Caco-2 (cell line): ENCODE measurements around the gene HRG. TPM values are rescaled to one million over a fixed set of nuclear protein-coding genes. Genes with fewer than 3 reads are reported as not detected.

ENCODE experiments used
- BruUV-seq: library from RNA; stranded (reverse); fragments of 400-500 nt; replicated peaks from 2 replicates; lab custom pipeline; 2021; lab: Mats Ljungman, UMichigan
- CTCF ChIA-PET: fragments of 300-600 bp; sonication (Branson Sonifier 250); formaldehyde crosslinking; loops from one replicate; lab custom pipeline; 2022; ENCODE audit warnings: antibody characterized with exemption; lab: Charles Lee
- POLR2A ChIA-PET: fragments of 300-600 bp; sonication (Branson Sonifier 250); formaldehyde crosslinking; loops from one replicate; lab custom pipeline; 2022; ENCODE audit warnings: antibody characterized with exemption; lab: Charles Lee
- DNase-seq, 2 experiments: peaks; one replicate each; pipeline versions ENCODE4 v3.0.0 to v3.0.0-alpha.2; 2020 to 2022
- H3K27me3 ChIP-seq: replicated peaks from 2 replicates; pipeline ENCODE4 v1.6.0; 2011; ENCODE audit warnings: low read length; ENCODE audit not compliant: control insufficient read depth, insufficient read depth
- H3K36me3 ChIP-seq: 2 replicates; pipeline ENCODE4 v1.5.1; 2011; ENCODE audit warnings: low read length; ENCODE audit not compliant: control insufficient read depth, insufficient read depth
- H3K4me1 ChIP-seq: fragments of 250-450 bp; sonication (Bioruptor Pico); 2 replicates; pipeline ENCODE4 v1.5.1; 2020; ENCODE audit warnings: mild to moderate bottlenecking
- H3K4me3 ChIP-seq: 2 replicates; pipeline ENCODE4 v1.5.1; 2011; ENCODE audit warnings: low read depth, mild to moderate bottlenecking, control low read depth, low read length
- H3K9me3 ChIP-seq: fragments of 250-450 bp; sonication (Bioruptor Pico); 2 replicates; pipeline ENCODE4 v1.5.1; 2020; ENCODE audit warnings: mild to moderate bottlenecking, moderate library complexity
- H3K27ac Mint-ChIP-seq: one replicate; pipeline ENCODE4 v1.8.0; 2022; ENCODE audit warnings: mixed read lengths; ENCODE audit not compliant: unreplicated experiment
- H3K27me3 Mint-ChIP-seq: one replicate; pipeline ENCODE4 v1.8.0; 2022; ENCODE audit warnings: mixed read lengths; ENCODE audit not compliant: insufficient read depth, unreplicated experiment
- H3K36me3 Mint-ChIP-seq: one replicate; pipeline ENCODE4 v1.8.0; 2022; ENCODE audit warnings: mild to moderate bottlenecking, mixed read lengths; ENCODE audit not compliant: insufficient read depth, unreplicated experiment
- H3K4me1 Mint-ChIP-seq: one replicate; pipeline ENCODE4 v1.8.0; 2022; ENCODE audit warnings: low read depth, mixed read lengths; ENCODE audit not compliant: unreplicated experiment
- H3K4me3 Mint-ChIP-seq: one replicate; pipeline ENCODE4 v1.8.0; 2022; ENCODE audit warnings: mild to moderate bottlenecking, moderate library complexity, mixed read lengths; ENCODE audit not compliant: unreplicated experiment
- H3K9me3 Mint-ChIP-seq: one replicate; pipeline ENCODE4 v1.8.0; 2022; ENCODE audit warnings: mixed read lengths; ENCODE audit not compliant: unreplicated experiment
- CTCF ChIP-seq, 2 experiments: fragments of 200-600 bp in 1 of 2; IDR thresholded peaks; 1 replicate in 1 of 2; 2 replicates in 1 of 2; pipeline versions ENCODE4 v1.5.1 to v1.8.0; 2011 to 2022; ENCODE audit warnings: antibody characterized with exemption in 1 of 2, control low read depth in 1 of 2, inconsistent platforms in 1 of 2, low read depth in 1 of 2, low read length in 1 of 2, mild to moderate bottlenecking in 1 of 2, moderate library complexity in 1 of 2; ENCODE audit not compliant: insufficient read depth in 1 of 2, severe bottlenecking in 1 of 2, unreplicated experiment in 1 of 2
- intact Hi-C: fragments of 100-400 bp; cut with micrococcal nuclease; formaldehyde crosslinking; loops from one replicate; pipeline ENCODE4 v1.10.0; 2022; ENCODE audit not compliant: unreplicated experiment
- total RNA-seq: library from RNA; stranded (reverse); gene quantifications from 2 replicates; pipeline ENCODE4 v1.2.3, GENCODE V29; 2022

Gene HRG
- total RNA-seq, 1 experiment from 2014 or later, result not detected

GRCh38 chr3:186693843-186694242 lies 28.0 kb downstream of the HRG start:
- no peak for DNase-seq
- CTCF ChIA-PET, result no interaction called here

GRCh38 chr3:186694288-186695032 lies 28.6 kb downstream of the HRG start:
- no TSS peak for BruUV-seq
- no peaks in the 10 kb centered on the region for H3K27me3 ChIP-seq
- intact Hi-C loops, result no loop called here
- no peak overlapping the region for H3K4me3 ChIP-seq
- peaks cover 6% of the 10 kb centered on the region; the same call in 1 of the 2 replicates for H3K4me1 ChIP-seq
- Mint-ChIP-seq H3K4me1 (peaks cover 12% of the 10 kb centered on the region), H3K4me3 (no peak overlapping the region), H3K36me3 (no peaks in the 10 kb centered on the region), H3K27me3 (no peaks in the 10 kb centered on the region), H3K27ac (no peak overlapping the region), H3K9me3 (peaks cover 10% of the 10 kb centered on the region)
- no peak for TF ChIP-seq CTCF (IDR thresholded peaks at IDR 0.05; ENCODE audit: insufficient read depth in 1 of 2, low read depth in 1 of 2, low read length in 1 of 2, severe bottlenecking in 1 of 2, unreplicated experiment in 1 of 2)
- POLR2A ChIA-PET, result no interaction called here
- H3K36me3 ChIP-seq, result no peaks in the 10 kb centered on the region
- no peak for DNase-seq
- CTCF ChIA-PET, result no interaction called here
- no peaks in the 10 kb centered on the region for H3K9me3 ChIP-seq

More at GRCh38 chr3:186693843-186694242, 28.0 kb downstream of the HRG start:
- intact Hi-C loops, result no loop called here
- H3K36me3 ChIP-seq, result no peaks in the 10 kb centered on the region
- Mint-ChIP-seq H3K36me3 (no peaks in the 10 kb centered on the region), H3K4me3 (no peak overlapping the region), H3K27ac (no peak overlapping the region), H3K9me3 (peaks cover 10% of the 10 kb centered on the region), H3K4me1 (peaks cover 12% of the 10 kb centered on the region), H3K27me3 (no peaks in the 10 kb centered on the region)
- H3K4me1 ChIP-seq, result peaks cover 6% of the 10 kb centered on the region; the same call in 1 of the 2 replicates
- no peaks in the 10 kb centered on the region for H3K27me3 ChIP-seq
- POLR2A ChIA-PET, result no interaction called here
- no peak overlapping the region for H3K4me3 ChIP-seq
- BruUV-seq, result no TSS peak
- H3K9me3 ChIP-seq, result no peaks in the 10 kb centered on the region
- no peak for TF ChIP-seq CTCF (IDR thresholded peaks at IDR 0.05; ENCODE audit: insufficient read depth in 1 of 2, low read depth in 1 of 2, low read length in 1 of 2, severe bottlenecking in 1 of 2, unreplicated experiment in 1 of 2)

GRCh38 chr3:186696522-186696921 lies 30.7 kb downstream of the HRG start:
- BruUV-seq, result no TSS peak
- ChIA-PET POLR2A (no interaction called here), CTCF (no interaction called here)

More at GRCh38 chr3:186696522-186696921, 30.7 kb downstream of the HRG start:
- intact Hi-C loops, result no loop called here
- no peaks in the 10 kb centered on the region for H3K9me3 Mint-ChIP-seq
- no peaks in the 10 kb centered on the region for H3K36me3 Mint-ChIP-seq
- Histone ChIP-seq H3K9me3 (no peaks in the 10 kb centered on the region), H3K4me1 (peaks cover 6% of the 10 kb centered on the region; the same call in 1 of the 2 replicates), H3K27me3 (no peaks in the 10 kb centered on the region), H3K4me3 (no peak overlapping the region), H3K36me3 (no peaks in the 10 kb centered on the region)
- H3K27ac Mint-ChIP-seq, result no peak overlapping the region
- H3K27me3 Mint-ChIP-seq, result no peaks in the 10 kb centered on the region
- peaks cover 12% of the 10 kb centered on the region for H3K4me1 Mint-ChIP-seq
- TF ChIP-seq CTCF (IDR thresholded peaks at IDR 0.05; ENCODE audit: insufficient read depth in 1 of 2, low read depth in 1 of 2, low read length in 1 of 2, severe bottlenecking in 1 of 2, unreplicated experiment in 1 of 2), result no peak
- H3K4me3 Mint-ChIP-seq, result no peak overlapping the region
- no peak for DNase-seq
